Muscle layer of duodenum (tissue), 2 donors: ENCODE measurements around the gene SSRP1.
"Not testable (repeated sequence)": the region's sequence is repeated elsewhere in the genome, so short reads cannot be mapped to it uniquely, and the experiment has no call there.

Experiments
- H3K27ac ChIP-seq: one replicate; pipeline ENCODE4 v1.7.0; 2013; ENCODE audit warnings: mild to moderate bottlenecking, low read length
- H3K27me3 ChIP-seq: one replicate; pipeline ENCODE4 v1.7.0; 2013; ENCODE audit warnings: low read depth, mild to moderate bottlenecking, control low read depth, low read length
- H3K36me3 ChIP-seq, 2 donors: one replicate each; pipeline ENCODE4 v1.7.0; 2013; ENCODE audit warnings: low read length in 2 of 2, control low read depth in 1 of 2, mild to moderate bottlenecking in 1 of 2; ENCODE audit not compliant: insufficient read depth in 2 of 2, control insufficient read depth in 1 of 2
- H3K4me1 ChIP-seq, 2 donors: one replicate each; pipeline ENCODE4 v1.7.0; 2013; ENCODE audit warnings: low read length in 2 of 2, mild to moderate bottlenecking in 2 of 2, control low read depth in 1 of 2, moderate library complexity in 1 of 2; ENCODE audit not compliant: insufficient read depth in 2 of 2, control insufficient read depth in 1 of 2
- H3K4me3 ChIP-seq, 2 donors: one replicate each; pipeline ENCODE4 v1.7.0; 2013; ENCODE audit warnings: low read length in 2 of 2, low read depth in 1 of 2, mild to moderate bottlenecking in 1 of 2
- H3K9me3 ChIP-seq, 2 donors: one replicate each; pipeline ENCODE4 v1.7.0; 2013; ENCODE audit warnings: low read length in 2 of 2, control low read depth in 1 of 2, mild to moderate bottlenecking in 1 of 2; ENCODE audit not compliant: control insufficient read depth in 1 of 2
- donor health status: healthy.

SSRP1 gene

GRCh38 chr11:57294225-57295131, 41.2 kb downstream of the SSRP1 start:
- Histone ChIP-seq H3K9me3 (peaks cover 0 to 6% of the 10 kb centered on the region in 2 donors), H3K27ac (no peak overlapping the region), H3K4me1 (peaks cover 2 to 4% of the 10 kb centered on the region in 2 donors)

GRCh38 chr11:57290288-57290687, 45.4 kb downstream of the SSRP1 start:
- H3K27me3 ChIP-seq, result no peaks in the 10 kb centered on the region
- peaks cover 4 to 10% of the 10 kb centered on the region in 2 donors for H3K4me1 ChIP-seq
- no peaks in the 10 kb centered on the region for H3K36me3 ChIP-seq
- no peak overlapping the region for H3K27ac ChIP-seq
- no peak overlapping the region for H3K4me3 ChIP-seq
- no peaks in the 10 kb centered on the region for H3K9me3 ChIP-seq

More at GRCh38 chr11:57294225-57295131, 41.2 kb downstream of the SSRP1 start:
- Histone ChIP-seq H3K4me3 (no peak overlapping the region), H3K27me3 (no peaks in the 10 kb centered on the region), H3K36me3 (peaks cover 7 to 24% of the 10 kb centered on the region in 2 donors)

- Histone ChIP-seq H3K27ac (peak overlapping the region; percentile 8), H3K4me1 (peaks cover 4 to 10% of the 10 kb centered on the region in 2 donors), H3K36me3 (no peaks in the 10 kb centered on the region), H3K9me3 (no peaks in the 10 kb centered on the region), H3K4me3 (no peak overlapping the region), H3K27me3 (no peaks in the 10 kb centered on the region)
Observed at GRCh38 chr11:57288771-57289579, 46.7 kb downstream of the SSRP1 start.

- Histone ChIP-seq H3K27me3 (no peaks in the 10 kb centered on the region), H3K27ac (no peak overlapping the region)
Observed at GRCh38 chr11:57287884-57288283, 47.8 kb downstream of the SSRP1 start.

GRCh38 chr11:57283231-57283990, 52.3 kb downstream of the SSRP1 start:
- no peaks in the 10 kb centered on the region for H3K36me3 ChIP-seq
- H3K27me3 ChIP-seq, result no peaks in the 10 kb centered on the region
- H3K4me3 ChIP-seq, result no peak overlapping the region
- no peaks in the 10 kb centered on the region for H3K4me1 ChIP-seq
- no peaks in the 10 kb centered on the region for H3K9me3 ChIP-seq
- H3K27ac ChIP-seq, result no peak overlapping the region

More at GRCh38 chr11:57287884-57288283, 47.8 kb downstream of the SSRP1 start:
- Histone ChIP-seq H3K4me3 (no peak overlapping the region), H3K36me3 (no peaks in the 10 kb centered on the region), H3K4me1 (peaks cover 0 to 10% of the 10 kb centered on the region in 2 donors), H3K9me3 (no peaks in the 10 kb centered on the region)

GRCh38 chr11:57281546-57281945, 54.1 kb downstream of the SSRP1 start:
- not testable (repeated sequence) for H3K27me3 ChIP-seq, H3K9me3 ChIP-seq, H3K36me3 ChIP-seq, H3K4me3 ChIP-seq, H3K4me1 ChIP-seq, H3K27ac ChIP-seq

- no peaks in the 10 kb centered on the region for H3K36me3 ChIP-seq
- no peaks in the 10 kb centered on the region for H3K27me3 ChIP-seq
- no peak overlapping the region for H3K27ac ChIP-seq
- H3K9me3 ChIP-seq, result no peaks in the 10 kb centered on the region
- no peak overlapping the region for H3K4me3 ChIP-seq
- H3K4me1 ChIP-seq, result peaks cover 6 to 9% of the 10 kb centered on the region in 2 donors
Observed at GRCh38 chr11:57279116-57279515, 56.6 kb downstream of the SSRP1 start.

- H3K9me3 ChIP-seq, result peaks cover under 1 to 3% of the 10 kb centered on the region in 2 donors
- no peak overlapping the region for H3K4me3 ChIP-seq
- H3K27ac ChIP-seq, result no peak overlapping the region
- H3K4me1 ChIP-seq, result peaks cover 6 to 9% of the 10 kb centered on the region in 2 donors
- no peaks in the 10 kb centered on the region for H3K36me3 ChIP-seq
- no peaks in the 10 kb centered on the region for H3K27me3 ChIP-seq
Observed at GRCh38 chr11:57278721-57279095, 57.0 kb downstream of the SSRP1 start.

GRCh38 chr11:57277845-57278720, 57.6 kb downstream of the SSRP1 start:
- Histone ChIP-seq H3K27ac (peak overlapping the region; percentile 1), H3K36me3 (no peaks in the 10 kb centered on the region), H3K9me3 (peaks cover 6 to 9% of the 10 kb centered on the region in 2 donors), H3K4me1 (peaks cover 6 to 9% of the 10 kb centered on the region in 2 donors), H3K4me3 (peak overlapping the region in 1 of 2 donors; percentile 3), H3K27me3 (no peaks in the 10 kb centered on the region)

GRCh38 chr11:57276971-57277675, 58.6 kb downstream of the SSRP1 start:
- Histone ChIP-seq H3K9me3 (peaks cover 6 to 13% of the 10 kb centered on the region in 2 donors), H3K4me1 (peaks cover 6 to 9% of the 10 kb centered on the region in 2 donors), H3K4me3 (peak overlapping the region in 1 of 2 donors; percentile 3), H3K27me3 (no peaks in the 10 kb centered on the region), H3K27ac (peak overlapping the region; percentile 1), H3K36me3 (no peaks in the 10 kb centered on the region)
